SU-DHL-6 (cell line): ENCODE measurements around the gene DAGLB.

ENCODE experiments used
- EZH2phosphoT487 ChIP-seq: fragments of 200-600 bp; sonication (generic), shearing (Covaris generic); conservative IDR thresholded peaks from 2 replicates; pipeline ENCODE4 v1.6.1; 2018; ENCODE audit warnings: mild to moderate bottlenecking, antibody characterized with exemption, low read length, moderate library complexity, mixed read lengths
- TF ChIP-seq, protein P1 (sequence below): fragments of 200-600 bp; sonication (generic); IDR thresholded peaks from one replicate; pipeline ENCODE4 v1.5.1; 2017; ENCODE audit warnings: antibody characterized with exemption, mild to moderate bottlenecking, low read length, moderate library complexity; ENCODE audit not compliant: insufficient read depth, poor library complexity, severe bottlenecking

GRCh38 chr7:6479067-6479466 lies 31.3 kb upstream of the DAGLB start:
- TF ChIP-seq, protein P1, sequence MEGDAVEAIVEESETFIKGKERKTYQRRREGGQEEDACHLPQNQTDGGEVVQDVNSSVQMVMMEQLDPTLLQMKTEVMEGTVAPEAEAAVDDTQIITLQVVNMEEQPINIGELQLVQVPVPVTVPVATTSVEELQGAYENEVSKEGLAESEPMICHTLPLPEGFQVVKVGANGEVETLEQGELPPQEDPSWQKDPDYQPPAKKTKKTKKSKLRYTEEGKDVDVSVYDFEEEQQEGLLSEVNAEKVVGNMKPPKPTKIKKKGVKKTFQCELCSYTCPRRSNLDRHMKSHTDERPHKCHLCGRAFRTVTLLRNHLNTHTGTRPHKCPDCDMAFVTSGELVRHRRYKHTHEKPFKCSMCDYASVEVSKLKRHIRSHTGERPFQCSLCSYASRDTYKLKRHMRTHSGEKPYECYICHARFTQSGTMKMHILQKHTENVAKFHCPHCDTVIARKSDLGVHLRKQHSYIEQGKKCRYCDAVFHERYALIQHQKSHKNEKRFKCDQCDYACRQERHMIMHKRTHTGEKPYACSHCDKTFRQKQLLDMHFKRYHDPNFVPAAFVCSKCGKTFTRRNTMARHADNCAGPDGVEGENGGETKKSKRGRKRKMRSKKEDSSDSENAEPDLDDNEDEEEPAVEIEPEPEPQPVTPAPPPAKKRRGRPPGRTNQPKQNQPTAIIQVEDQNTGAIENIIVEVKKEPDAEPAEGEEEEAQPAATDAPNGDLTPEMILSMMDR = no peak
- no peak for TF ChIP-seq EZH2phosphoT487
